B cell (primary cell): Measurements from ENCODE around the gene OSGEPL1. TPM values are rescaled to one million over a fixed set of nuclear protein-coding genes. Genes with fewer than 3 reads are reported as not detected.
"Not testable (repeated sequence)": the region's sequence is repeated elsewhere in the genome, so short reads cannot be mapped to it uniquely, and the experiment has no call there.

ENCODE experiments used
- ATAC-seq: fragments of 200-7000 bp; cut with Tn5 transposase; one replicate; pipeline ENCODE4 v1.10.0; 2021; ENCODE audit warnings: low read depth, mild to moderate bottlenecking, moderate number of reproducible peaks, moderate library complexity
- CTCF ChIA-PET: fragments of 350-600 bp; sonication (Branson Sonifier 250); formaldehyde crosslinking; loops from one replicate; lab custom pipeline; 2021; ENCODE audit warnings: antibody characterized with exemption, inconsistent platforms; lab: Charles Lee
- POLR2A ChIA-PET: fragments of 350-600 bp; sonication (Branson Sonifier 250); formaldehyde crosslinking; loops from one replicate; lab custom pipeline; 2021; ENCODE audit warnings: antibody characterized with exemption; lab: Charles Lee
- DNase-seq: peaks from one replicate; pipeline ENCODE4 v3.0.0; 2013
- H2AFZ ChIP-seq: 2 replicates; pipeline ENCODE4 v1.6.1; 2012; ENCODE audit warnings: mild to moderate bottlenecking, low read depth, low read length; ENCODE audit not compliant: insufficient read depth, poor library complexity, severe bottlenecking
- H3K27ac ChIP-seq, 2 donors: 1 replicate in 1 of 2; 2 replicates in 1 of 2; pipeline ENCODE4 v1.5.1; 2012 to 2013; ENCODE audit warnings: low read length in 2 of 2, mild to moderate bottlenecking in 2 of 2, moderate library complexity in 1 of 2
- H3K27me3 ChIP-seq, 4 experiments: fragments of 200-600 bp in 1 of 4; sonication (generic) in 1 of 4; replicated peaks in 1 of 4; 1 replicate in 2 of 4; 2 replicates in 2 of 4; pipeline versions ENCODE4 v1.6.1 to v1.7.0; 2013 to 2016; ENCODE audit warnings: low read length in 3 of 4, mild to moderate bottlenecking in 2 of 4, mixed read lengths in 1 of 4, moderate library complexity in 1 of 4; ENCODE audit not compliant: insufficient read depth in 4 of 4, control insufficient read depth in 3 of 4; ENCODE audit errors: control extremely low read depth in 1 of 4
- H3K36me3 ChIP-seq, 2 experiments: replicated peaks in 1 of 2; 1 replicate in 1 of 2; 2 replicates in 1 of 2; pipeline versions ENCODE4 v1.6.1 to v1.7.1; 2013; ENCODE audit warnings: low read length in 1 of 2; ENCODE audit not compliant: insufficient read depth in 2 of 2, control insufficient read depth in 1 of 2; ENCODE audit errors: control extremely low read depth in 1 of 2, extremely low read depth in 1 of 2
- H3K4me1 ChIP-seq, 2 donors: fragments of 200-600 bp in 1 of 2; sonication (generic) in 1 of 2; 1 replicate in 1 of 2; 2 replicates in 1 of 2; pipeline versions ENCODE4 v1.5.1 to v1.6.1; 2013 to 2017; ENCODE audit warnings: low read length in 2 of 2; ENCODE audit not compliant: control insufficient read depth in 2 of 2, insufficient read depth in 2 of 2
- H3K4me2 ChIP-seq: replicated peaks from 2 replicates; pipeline ENCODE3; 2012; ENCODE audit warnings: mild to moderate bottlenecking, low read depth, low read length; ENCODE audit not compliant: poor library complexity, severe bottlenecking
- H3K4me3 ChIP-seq, 5 experiments: fragments of 200-600 bp in 1 of 5; sonication (generic) in 1 of 5; 1 replicate in 3 of 5; 2 replicates in 2 of 5; pipeline versions ENCODE4 v1.5.1 to v1.7.0; 2011 to 2016; ENCODE audit warnings: low read length in 4 of 5, mild to moderate bottlenecking in 4 of 5, low read depth in 2 of 5, control low read depth in 1 of 5, moderate library complexity in 1 of 5; ENCODE audit not compliant: insufficient read depth in 1 of 5; ENCODE audit errors: control extremely low read depth in 1 of 5, extremely low read depth in 1 of 5
- H3K79me2 ChIP-seq: fragments of 200-600 bp; sonication (generic); one replicate; pipeline ENCODE4 v1.6.0; 2016; ENCODE audit warnings: low read length; ENCODE audit not compliant: control insufficient read depth, insufficient read depth
- H3K9ac ChIP-seq: fragments of 200-600 bp; sonication (generic); 2 replicates; pipeline ENCODE4 v1.6.1; 2017; ENCODE audit warnings: mild to moderate bottlenecking, low read length, moderate library complexity
- H3K9me3 ChIP-seq, 3 donors: one replicate each; pipeline versions ENCODE4 v1.6.1 to v1.7.1; 2013; ENCODE audit warnings: low read length in 2 of 3; ENCODE audit not compliant: control insufficient read depth in 2 of 3, insufficient read depth in 1 of 3; ENCODE audit errors: control extremely low read depth in 1 of 3
- H4K20me1 ChIP-seq: 2 replicates; pipeline ENCODE4 v1.6.0; 2012; ENCODE audit warnings: mild to moderate bottlenecking, low read length; ENCODE audit not compliant: insufficient read depth, control insufficient read depth, poor library complexity, severe bottlenecking
- H3K27ac Mint-ChIP-seq: one replicate; pipeline ENCODE4 v1.8.0; 2021; ENCODE audit warnings: mixed read lengths
- H3K27me3 Mint-ChIP-seq: one replicate; pipeline ENCODE4 v1.8.0; 2021; ENCODE audit warnings: mixed read lengths
- H3K4me1 Mint-ChIP-seq: one replicate; pipeline ENCODE4 v1.8.0; 2021; ENCODE audit warnings: mixed read lengths
- H3K4me3 Mint-ChIP-seq: one replicate; pipeline ENCODE4 v1.8.0; 2021; ENCODE audit warnings: mixed read lengths
- H3K9me3 Mint-ChIP-seq: one replicate; pipeline ENCODE4 v1.8.0; 2022; ENCODE audit warnings: mixed read lengths; ENCODE audit not compliant: insufficient read depth
- CTCF ChIP-seq: fragments of 200-600 bp; IDR thresholded peaks from one replicate; pipeline ENCODE4 v1.8.0; 2022; ENCODE audit warnings: antibody characterized with exemption, mild to moderate bottlenecking
- EZH2 ChIP-seq: IDR thresholded peaks from 2 replicates; pipeline ENCODE4 v1.6.1; 2012; ENCODE audit warnings: borderline replicate concordance, low read depth, mild to moderate bottlenecking, moderate library complexity, low read length; ENCODE audit not compliant: insufficient read depth, poor library complexity, severe bottlenecking
- WGBS: methylation state at CpG from one replicate; pipeline ENCODE4 v1.1.5; 2013; ENCODE audit warnings: missing lambda C conversion rate; ENCODE audit not compliant: insufficient coverage; 5-methylcytosine and 5-hydroxymethylcytosine counted together
- intact Hi-C: fragments of 100-400 bp; cut with micrococcal nuclease; formaldehyde crosslinking; loops from one replicate; pipeline ENCODE4 v1.10.0; 2022
- polyA plus RNA-seq: library from polyadenylated mRNA; depleted of rRNA; stranded (reverse); fragments of >200 nt; gene quantifications from 2 replicates; pipeline ENCODE4 v1.2.3, GENCODE V29; 2012
- total RNA-seq, 2 donors: library from RNA; stranded (reverse); fragments of 120-200 nt in 1 of 2; gene quantifications; 1 replicate in 1 of 2; 2 replicates in 1 of 2; pipeline versions ENCODE4 v1.2.3 to v1.2.4, GENCODE V29; 2013 to 2022

Gene OSGEPL1
- total and polyA plus RNA-seq, 2 donors (not counting 1 experiment from before 2014, with no cell fraction given): 8.3 to 12.6 TPM

GRCh38 chr2:189763908-189764661, 1.5 kb upstream of the OSGEPL1 start:
- no peak overlapping the region for H3K27ac ChIP-seq
- peaks cover 0 to 9% of the 10 kb centered on the region in 2 experiments for H3K36me3 ChIP-seq
- POLR2A ChIA-PET: interaction anchor here (4.2 kb wide), 1 partner anchor 20 kb away, joined by 32 read pairs; the partner anchor contains the start of genes ORMDL1 and PMS1
- H3K9ac ChIP-seq: no peak overlapping the region
- no CpG with 5 or more reads among the region's 4 CpGs for WGBS
- no peaks in the 10 kb centered on the region for H3K9me3 ChIP-seq
- intact Hi-C loops: loop anchor here (1.0 to 2.0 kb wide), 2 partner anchors 90 to 885 kb away; partner anchors contain the start of genes ANKAR and NAB1
- Mint-ChIP-seq H3K4me3 (peak overlapping the region; percentile 41), H3K27ac (peak overlapping the region; percentile 37), H3K4me1 (peaks cover 6% of the 10 kb centered on the region), H3K27me3 (no peaks in the 10 kb centered on the region), H3K9me3 (no peaks in the 10 kb centered on the region)
- no peak for TF ChIP-seq EZH2
- peaks cover 9 to 10% of the 10 kb centered on the region in 2 donors for H3K4me1 ChIP-seq
- DNase-seq (no peak), ATAC-seq (no peak)
- no peaks in the 10 kb centered on the region for H3K27me3 ChIP-seq
- no peak overlapping the region for H3K4me3 ChIP-seq
- peaks cover 6% of the 10 kb centered on the region for H3K79me2 ChIP-seq
- no peaks in the 10 kb centered on the region for H4K20me1 ChIP-seq
- H3K4me2 ChIP-seq: peak overlapping the region; percentile 86
- peak overlapping the region; percentile 99 for H2AFZ ChIP-seq
- CTCF ChIA-PET: interaction anchor here (0.9 to 4.6 kb wide), 9 partner anchors 9 to 105 kb away, joined by 3 to 37 read pairs (median 8); partner anchors contain the start of genes ANKAR and ASNSD1

- ChIA-PET POLR2A (interaction anchor here (0.6 to 4.2 kb wide), 7 partner anchors 22 to 772 kb away, joined by 3 to 32 read pairs (median 3); partner anchors contain the start of genes ANKAR, ASNSD1, NEMP2 and ORMDL1), CTCF (interaction anchor here (0.6 to 4.6 kb wide), 22 partner anchors 8 to 557 kb away, joined by 3 to 37 read pairs (median 4); partner anchors contain the start of genes ANKAR, ASNSD1, ORMDL1 and PMS1)
- DNase-seq (no peak), ATAC-seq (no peak)
- intact Hi-C loops: loop anchor here (1.0 to 2.0 kb wide), 5 partner anchors 11 to 887 kb away; partner anchors contain the start of genes ASNSD1, NAB1, ORMDL1 and PMS1
- H3K27ac ChIP-seq: peak overlapping the region; percentile 77 to 89
- TF ChIP-seq EZH2 (no peak), CTCF (no peak)
- no peaks in the 10 kb centered on the region for H4K20me1 ChIP-seq
- WGBS: 1% methylated on average over 7 of the region's 7 CpGs
- peaks cover 9 to 10% of the 10 kb centered on the region in 2 donors for H3K4me1 ChIP-seq
- no peaks in the 10 kb centered on the region for H3K9me3 ChIP-seq
- H3K4me2 ChIP-seq: peak overlapping the region; percentile 86
- peaks cover 6% of the 10 kb centered on the region for H3K4me1 Mint-ChIP-seq
- peak overlapping the region; percentile 67 to 100 (median 95) for H3K4me3 ChIP-seq
- peaks cover 6% of the 10 kb centered on the region for H3K79me2 ChIP-seq
- peak overlapping the region; percentile 99 for H2AFZ ChIP-seq
- no peaks in the 10 kb centered on the region for H3K9me3 Mint-ChIP-seq
- H3K27ac Mint-ChIP-seq: peak overlapping the region; percentile 98
- no peaks in the 10 kb centered on the region for H3K27me3 ChIP-seq
- peak overlapping the region; percentile 98 for H3K4me3 Mint-ChIP-seq
- peak overlapping the region; percentile 96 for H3K9ac ChIP-seq
- H3K27me3 Mint-ChIP-seq: no peaks in the 10 kb centered on the region
- H3K36me3 ChIP-seq: peaks cover 3 to 8% of the 10 kb centered on the region in 2 experiments
Observed at GRCh38 chr2:189762229-189762550, 402 bp downstream of the OSGEPL1 start.

- H3K4me2 ChIP-seq, H3K4me3 ChIP-seq, POLR2A ChIA-PET, H3K27ac ChIP-seq, H3K27ac Mint-ChIP-seq, H3K36me3 ChIP-seq, H3K4me1 Mint-ChIP-seq, H3K9me3 Mint-ChIP-seq, H3K4me3 Mint-ChIP-seq, H2AFZ ChIP-seq, H3K79me2 ChIP-seq, H3K9ac ChIP-seq, DNase-seq, H4K20me1 ChIP-seq, intact Hi-C loops, ATAC-seq, H3K27me3 Mint-ChIP-seq, H3K9me3 ChIP-seq, H3K27me3 ChIP-seq: not testable (repeated sequence)
- WGBS: 100% methylated on average over 4 of the region's 19 CpGs
- peaks cover 9 to 10% of the 10 kb centered on the region in 2 donors for H3K4me1 ChIP-seq
- CTCF ChIA-PET: interaction anchor here (3.9 kb wide), 1 partner anchor 9 kb away, joined by 33 read pairs; no protein-coding TSS in a partner anchor
Observed at GRCh38 chr2:189760154-189760553, 2.4 kb downstream of the OSGEPL1 start.
